Esophagus squamous epithelium (tissue), 4 donors: Measurements from ENCODE around the gene ENGASE.

Source experiments
- POLR2A ChIP-seq, 4 donors: fragments of 450-650 bp; IDR thresholded peaks; one replicate each; pipeline ENCODE4 v1.6.1; 2017; ENCODE audit warnings: antibody characterized with exemption in 4 of 4, mild to moderate bottlenecking in 4 of 4, moderate library complexity in 3 of 4
- TF ChIP-seq, protein P1 (sequence below), 6 experiments: fragments of 450-650 bp in 4 of 6; fragments of 200-600 bp in 2 of 6; sonication (generic) in 2 of 6; IDR thresholded peaks; one replicate each; pipeline ENCODE4 v1.5.1; 2016 to 2019; ENCODE audit warnings: antibody characterized with exemption in 6 of 6, mild to moderate bottlenecking in 4 of 6, moderate library complexity in 4 of 6

- TF ChIP-seq, protein P1, sequence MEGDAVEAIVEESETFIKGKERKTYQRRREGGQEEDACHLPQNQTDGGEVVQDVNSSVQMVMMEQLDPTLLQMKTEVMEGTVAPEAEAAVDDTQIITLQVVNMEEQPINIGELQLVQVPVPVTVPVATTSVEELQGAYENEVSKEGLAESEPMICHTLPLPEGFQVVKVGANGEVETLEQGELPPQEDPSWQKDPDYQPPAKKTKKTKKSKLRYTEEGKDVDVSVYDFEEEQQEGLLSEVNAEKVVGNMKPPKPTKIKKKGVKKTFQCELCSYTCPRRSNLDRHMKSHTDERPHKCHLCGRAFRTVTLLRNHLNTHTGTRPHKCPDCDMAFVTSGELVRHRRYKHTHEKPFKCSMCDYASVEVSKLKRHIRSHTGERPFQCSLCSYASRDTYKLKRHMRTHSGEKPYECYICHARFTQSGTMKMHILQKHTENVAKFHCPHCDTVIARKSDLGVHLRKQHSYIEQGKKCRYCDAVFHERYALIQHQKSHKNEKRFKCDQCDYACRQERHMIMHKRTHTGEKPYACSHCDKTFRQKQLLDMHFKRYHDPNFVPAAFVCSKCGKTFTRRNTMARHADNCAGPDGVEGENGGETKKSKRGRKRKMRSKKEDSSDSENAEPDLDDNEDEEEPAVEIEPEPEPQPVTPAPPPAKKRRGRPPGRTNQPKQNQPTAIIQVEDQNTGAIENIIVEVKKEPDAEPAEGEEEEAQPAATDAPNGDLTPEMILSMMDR (IDR thresholded peaks at IDR 0.05) = no peak
- no peak for TF ChIP-seq POLR2A (IDR thresholded peaks at IDR 0.05)
These were observed 16.8 kb upstream of the ENGASE start for GRCh38 chr17:79057737-79058385.
